Stimulated activated CD4-positive, alpha-beta T cell treated with anti-CD3 and anti-CD28 coated beads, Interleukin-1b, Interleukin-23, amount 100 ng/mL, for 48 hours (primary cell): ENCODE measurements around the gene BEX4.
"Not testable (repeated sequence)": the region's sequence is repeated elsewhere in the genome, so short reads cannot be mapped to it uniquely, and the experiment has no call there.

Experiments
- DNase-seq: peaks from one replicate; pipeline ENCODE4 v3.0.0-alpha.2; 2020

BEX4 gene

GRCh38 chrX:103214870-103215424 lies at the start of gene BEX4:
BEX4 (plus strand) TSS chrX:103215108; CDS start chrX:103216154, 1,046 bp downstream.
- DNase-seq, result peak; percentile 80

DNA sequence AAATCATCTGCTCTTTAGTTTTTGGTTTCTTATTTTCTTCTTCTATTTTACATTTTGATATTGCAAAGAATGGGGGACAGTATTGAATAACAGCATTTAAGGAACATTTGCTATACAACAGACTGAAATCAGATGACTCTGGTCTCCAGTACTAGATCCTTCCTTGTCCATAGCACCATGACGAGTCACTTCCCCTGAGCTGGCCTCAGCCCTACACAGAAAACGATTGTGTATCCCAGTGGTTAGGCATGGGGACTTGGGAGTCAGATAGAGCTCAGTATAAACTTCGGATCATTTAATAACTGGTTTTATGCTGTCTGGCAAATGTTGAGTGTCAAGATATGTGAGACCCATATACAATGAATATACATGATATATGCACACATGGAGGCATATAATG lies 44.7 kb upstream of the BEX4 start:
- DNase-seq, result no peak

DNA sequence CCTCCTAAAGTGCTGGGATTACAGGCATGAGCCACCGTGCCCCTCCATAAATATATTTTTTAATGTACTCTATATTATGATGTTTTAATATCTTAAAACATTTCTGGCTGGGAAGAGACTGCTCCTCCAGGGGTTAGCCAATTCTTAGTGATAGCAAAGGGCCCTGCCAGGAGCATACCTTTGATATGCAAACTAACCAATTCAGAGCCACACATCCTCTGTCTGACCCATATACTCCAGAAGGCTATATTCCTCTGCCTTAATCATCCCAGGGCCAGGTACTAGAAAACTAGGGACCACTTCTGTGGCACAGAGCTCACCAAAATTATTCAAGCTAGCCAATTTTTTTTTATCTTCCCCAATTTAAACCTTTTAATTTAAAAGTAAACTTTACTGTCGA lies 43.6 kb upstream of the BEX4 start:
- DNase-seq, result no peak

GRCh38 chrX:103175256-103175655 lies 39.7 kb upstream of the BEX4 start:
- DNase-seq, result not testable (repeated sequence)

- DNase-seq, result peak; percentile 19
These were observed 38.8 kb upstream of the BEX4 start for GRCh38 chrX:103175944-103176753.

- no peak for DNase-seq
These were observed 37.4 kb upstream of the BEX4 start for GRCh38 chrX:103177556-103177955.

- DNase-seq, result no peak
These were observed 31.0 kb upstream of the BEX4 start for GRCh38 chrX:103183912-103184311.

DNA sequence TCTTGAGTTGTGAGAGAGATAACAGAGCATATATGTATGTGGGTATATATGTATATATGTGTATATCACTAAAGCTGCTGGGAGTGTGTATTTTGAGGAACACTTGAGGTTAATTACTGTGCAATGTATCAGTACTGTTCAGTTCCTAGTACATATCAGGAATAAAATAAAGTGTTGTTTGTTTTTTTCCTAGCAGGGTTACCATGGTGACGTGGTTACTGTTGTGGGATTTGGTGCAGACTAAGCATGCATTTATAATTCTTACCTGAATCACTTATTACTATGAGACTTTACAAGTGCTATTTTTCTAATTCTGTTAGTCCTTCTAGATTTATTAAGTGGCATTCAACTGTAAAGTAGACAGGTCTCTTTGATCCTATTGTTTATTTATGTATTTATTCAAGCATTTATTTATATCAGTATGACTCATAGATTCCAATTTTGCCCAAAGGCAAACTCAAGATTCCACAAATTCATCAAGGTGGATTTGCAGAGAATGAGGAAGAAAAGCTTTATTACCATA lies 26.9 kb upstream of the BEX4 start:
- no peak for DNase-seq

GRCh38 chrX:103197721-103198306 lies 17.1 kb upstream of the BEX4 start:
- DNase-seq, result no peak

GRCh38 chrX:103198668-103199067 lies 16.2 kb upstream of the BEX4 start:
- DNase-seq, result not testable (repeated sequence)

DNA sequence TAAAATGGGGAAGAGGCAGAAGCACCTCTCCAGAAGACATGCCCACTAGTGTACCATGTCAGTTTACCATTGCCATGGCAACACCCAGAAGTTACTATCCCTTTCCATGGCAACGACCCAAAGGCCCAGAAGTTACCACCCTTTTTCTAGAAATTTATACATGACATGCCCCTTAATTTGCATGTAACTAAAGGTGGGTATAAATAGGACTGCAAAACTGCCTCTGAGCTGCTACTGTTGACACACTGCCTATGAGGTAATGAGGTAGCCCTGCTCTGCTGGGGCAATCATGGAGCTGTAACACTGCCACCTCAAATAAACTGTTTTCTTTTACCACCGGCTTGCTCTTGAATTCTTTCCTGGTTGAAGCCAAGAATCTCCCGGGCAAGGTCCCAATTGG lies 13.9 kb upstream of the BEX4 start:
- DNase-seq, result no peak

DNA sequence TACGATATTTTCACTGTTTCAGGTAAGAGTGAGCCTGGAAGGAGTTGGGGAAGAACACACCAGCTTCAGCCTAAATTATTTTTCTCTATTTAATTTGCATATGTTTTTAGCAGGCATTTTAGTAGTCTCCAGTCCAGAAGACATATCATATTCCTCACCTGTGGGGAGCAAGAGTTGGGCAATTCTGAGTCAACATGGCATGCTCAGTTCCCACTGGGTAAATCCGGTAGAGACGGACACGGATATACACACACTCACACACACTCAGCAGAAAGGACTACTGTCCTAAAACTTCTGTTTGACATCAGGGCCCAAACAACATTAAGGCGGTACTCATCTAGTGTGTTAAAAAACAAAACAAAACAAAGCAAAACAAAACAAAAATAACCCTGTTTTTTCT lies 4.9 kb upstream of the BEX4 start:
- no peak for DNase-seq

- peak; percentile 12 for DNase-seq
These were observed 3.7 kb upstream of the BEX4 start for GRCh38 chrX:103211012-103211715.

DNA sequence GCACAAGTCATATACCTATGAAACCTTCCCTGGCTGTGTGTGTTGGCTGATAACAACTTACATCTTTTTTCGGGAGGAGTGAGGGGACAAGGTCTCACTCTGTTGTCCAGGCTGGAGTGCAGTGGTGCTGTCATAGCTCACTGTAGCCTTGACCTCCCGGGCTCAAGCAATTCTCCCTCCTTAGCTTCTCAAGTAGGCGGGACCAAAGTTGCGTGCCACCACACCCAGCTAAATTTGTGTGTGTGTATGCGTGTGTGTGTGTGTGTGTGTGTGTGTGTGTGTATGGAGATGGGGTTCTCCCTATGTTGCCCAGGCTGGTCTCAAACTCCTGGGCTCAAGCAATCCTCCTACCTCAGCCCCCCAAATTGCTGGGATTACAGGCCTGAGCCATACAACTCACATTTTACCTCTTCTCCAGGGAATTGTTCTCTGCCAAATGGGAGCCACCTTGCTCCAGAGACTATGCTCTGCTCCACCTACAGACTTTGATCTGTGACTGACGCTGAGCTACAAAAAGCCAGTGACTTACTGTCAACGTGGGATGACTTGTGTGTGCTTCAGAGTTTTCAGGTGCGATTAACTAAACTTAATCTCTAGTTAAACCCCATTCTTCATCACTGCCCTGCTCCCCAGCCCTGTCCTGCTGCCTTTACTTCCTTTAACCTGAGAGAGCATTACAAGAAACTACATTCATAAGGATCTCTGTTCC lies 2.0 kb upstream of the BEX4 start:
- no peak for DNase-seq

- peak; percentile 5 for DNase-seq
These were observed 600 bp downstream of the BEX4 start for GRCh38 chrX:103215425-103215991.

DNA sequence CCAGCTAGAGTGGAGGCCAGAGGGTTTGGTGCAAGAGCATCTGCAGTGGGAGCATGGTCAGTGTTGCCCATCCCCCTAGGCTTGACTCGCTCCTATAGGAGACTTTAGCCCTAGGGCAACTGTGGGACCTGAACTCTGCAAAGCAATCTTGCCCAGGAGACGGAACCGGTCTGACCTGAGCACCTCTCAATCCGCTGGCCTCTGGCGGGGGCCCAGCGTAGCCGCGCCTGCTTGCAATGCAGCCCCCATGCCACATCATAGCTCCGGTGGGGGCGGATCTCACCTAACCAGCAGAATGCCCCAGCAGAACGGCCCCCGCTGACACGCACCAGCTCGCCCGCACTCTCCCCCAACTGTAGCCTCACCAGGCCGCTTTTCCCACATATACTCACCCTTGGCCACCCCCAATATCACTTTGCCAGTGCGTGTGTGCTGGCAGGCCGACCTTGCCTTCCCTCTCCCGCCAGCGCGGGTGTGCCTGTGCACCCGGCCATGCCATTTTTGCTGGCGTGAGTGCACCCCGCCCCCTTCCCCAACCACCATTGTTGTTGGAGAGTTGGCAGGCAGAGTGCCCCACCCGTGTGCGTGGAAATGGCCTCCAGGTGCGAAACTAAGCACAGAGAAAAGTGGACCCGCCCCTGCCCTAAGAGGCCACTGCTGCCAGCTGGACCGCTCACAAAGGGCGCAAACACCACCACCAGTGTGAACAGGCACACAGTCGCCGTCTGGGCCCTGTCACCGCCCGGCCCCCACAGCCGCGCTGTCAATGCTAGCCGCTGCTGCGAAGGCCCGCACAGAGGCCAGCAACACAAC lies 5.8 kb downstream of the BEX4 start:
- DNase-seq, result no peak

GRCh38 chrX:103225918-103226317 lies 11.0 kb downstream of the BEX4 start:
- DNase-seq, result not testable (repeated sequence)

GRCh38 chrX:103233263-103233662 lies 18.4 kb downstream of the BEX4 start:
- DNase-seq, result no peak

- no peak for DNase-seq
These were observed 20.0 kb downstream of the BEX4 start for GRCh38 chrX:103234869-103235268.

GRCh38 chrX:103235608-103236007 lies 20.7 kb downstream of the BEX4 start:
- not testable (repeated sequence) for DNase-seq

- DNase-seq, result no peak
These were observed 21.4 kb downstream of the BEX4 start for GRCh38 chrX:103236296-103236695.
